Stimulated activated naive CD4-positive, alpha-beta T cell treated with Interleukin-2 at 50 U/mL for 16 hours (primary cell): ENCODE results near the gene FBRSL1.

ENCODE experiments used
- DNase-seq: peaks from one replicate; lab custom pipeline; 2025; lab: John Stamatoyannopoulos, UW

FBRSL1 gene

DNA sequence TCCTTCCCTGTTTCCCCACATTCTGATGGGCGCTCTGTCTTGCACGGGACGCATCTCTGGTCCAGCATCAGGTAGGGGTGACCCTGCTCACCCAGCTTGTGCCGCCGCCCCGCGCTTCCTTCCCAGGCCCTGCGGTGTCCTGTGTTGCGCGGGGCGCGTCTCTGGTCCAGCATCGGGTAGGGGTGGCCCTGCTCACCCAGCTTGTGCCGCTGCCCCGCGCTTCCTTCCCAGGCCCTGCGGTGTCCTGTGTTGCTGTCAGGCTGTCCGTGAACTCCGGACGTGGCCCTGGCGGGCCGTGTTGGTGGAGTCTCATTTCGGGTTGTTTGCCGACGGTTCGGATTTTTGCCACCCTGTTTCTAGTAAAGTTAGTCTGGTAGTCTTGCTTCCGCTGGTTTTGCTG, 6.8 kb downstream of the FBRSL1 start:
- DNase-seq: no peak

DNA sequence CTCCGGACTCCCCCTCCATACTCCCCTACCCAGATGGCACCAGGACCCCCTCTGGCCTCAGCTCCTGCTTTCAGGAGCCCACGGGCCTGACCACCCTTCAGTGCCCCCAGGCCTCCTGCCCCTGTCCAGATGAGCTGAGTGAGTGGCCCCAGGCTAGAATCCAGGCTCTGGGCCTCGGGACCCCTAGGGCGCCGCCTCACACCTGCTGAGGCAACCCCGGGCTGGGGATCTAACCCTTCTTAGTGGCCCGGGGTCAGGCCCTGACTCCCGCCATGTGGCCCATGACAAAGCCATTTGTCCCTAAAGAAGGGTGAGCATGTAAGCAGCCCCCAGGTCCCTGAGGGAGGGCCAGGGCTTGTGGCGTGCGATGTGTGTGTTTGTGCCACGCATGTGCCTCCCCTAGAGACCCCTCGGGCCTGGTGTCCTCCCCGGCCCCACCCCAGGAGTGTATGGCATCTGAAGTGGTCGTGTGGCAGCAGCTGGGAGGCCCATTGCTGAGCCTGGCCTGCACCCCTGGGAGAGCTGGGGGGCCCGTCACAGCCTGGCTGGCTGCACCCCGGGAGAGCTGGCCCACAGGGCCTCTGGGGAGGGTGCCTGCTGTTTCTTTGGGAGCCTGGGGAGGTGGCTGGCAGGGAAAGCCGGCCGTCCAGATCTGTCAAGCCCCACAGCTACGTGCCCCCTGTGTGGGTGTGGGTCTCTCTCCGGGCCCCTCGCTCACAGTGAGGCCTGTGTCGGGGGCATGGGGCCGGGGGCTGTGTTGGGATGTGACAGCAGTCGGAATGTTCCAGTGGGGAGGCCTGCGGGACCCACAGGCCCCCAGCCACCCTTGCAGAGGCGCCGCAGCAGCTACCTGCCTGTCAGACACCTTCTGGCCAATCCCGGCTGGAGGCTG, 7.8 kb downstream of the FBRSL1 start:
- no peak for DNase-seq

DNA sequence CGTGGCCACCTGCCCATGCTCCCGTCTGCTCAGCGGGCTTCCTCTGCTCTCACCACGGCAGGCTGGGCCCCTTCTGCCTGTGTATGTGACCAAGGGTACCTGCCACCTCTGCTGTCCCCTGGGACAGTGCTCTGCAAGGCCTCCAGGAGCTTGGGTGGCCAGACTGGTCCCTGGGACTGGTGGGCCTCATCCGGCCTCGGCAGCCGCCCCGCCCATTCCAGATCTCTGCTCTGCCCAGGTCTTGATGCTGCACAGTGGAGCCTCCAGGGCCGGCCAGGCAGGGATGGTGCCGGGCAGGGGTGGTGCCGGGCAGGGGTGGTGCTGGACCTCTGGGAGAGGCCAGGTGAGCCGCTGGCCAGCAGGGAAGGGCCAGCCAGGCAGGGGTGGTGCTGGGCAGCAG, 9.0 kb downstream of the FBRSL1 start:
- no peak for DNase-seq

DNA sequence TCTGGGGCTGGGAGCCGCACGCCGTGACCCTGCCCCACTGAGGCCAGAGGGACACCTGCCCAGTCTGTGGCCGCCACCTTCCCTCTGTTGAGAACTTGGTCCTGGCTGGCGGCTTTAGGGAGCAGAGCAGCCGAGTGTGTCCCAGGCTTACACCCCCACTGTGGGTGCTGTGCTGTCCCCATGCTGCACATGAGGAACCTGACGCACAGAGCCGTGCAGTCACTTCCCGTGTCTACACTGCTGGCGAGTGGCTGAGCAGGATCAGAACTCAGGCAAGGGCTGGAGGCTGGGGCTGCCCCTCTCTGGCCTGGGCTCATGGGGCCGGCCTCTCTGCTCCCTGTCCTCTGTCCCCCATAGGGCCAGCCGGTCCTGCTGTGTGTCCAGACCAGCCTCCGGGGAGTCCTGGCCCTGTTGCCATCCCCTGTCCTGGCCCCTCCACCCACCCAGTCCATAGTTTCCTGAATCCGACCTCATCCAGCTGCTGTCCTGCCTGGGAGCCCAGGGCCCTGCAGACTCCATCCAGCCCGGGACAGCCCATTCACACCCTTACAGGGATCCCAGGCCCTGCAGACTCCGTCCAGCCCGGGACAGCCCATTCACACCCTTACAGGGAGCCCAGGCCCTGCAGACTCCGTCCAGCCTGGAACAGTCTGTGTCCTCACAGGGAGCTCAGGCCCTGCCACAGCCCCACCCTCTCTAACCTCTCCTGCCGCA, 10.3 kb downstream of the FBRSL1 start:
- no peak for DNase-seq

DNA sequence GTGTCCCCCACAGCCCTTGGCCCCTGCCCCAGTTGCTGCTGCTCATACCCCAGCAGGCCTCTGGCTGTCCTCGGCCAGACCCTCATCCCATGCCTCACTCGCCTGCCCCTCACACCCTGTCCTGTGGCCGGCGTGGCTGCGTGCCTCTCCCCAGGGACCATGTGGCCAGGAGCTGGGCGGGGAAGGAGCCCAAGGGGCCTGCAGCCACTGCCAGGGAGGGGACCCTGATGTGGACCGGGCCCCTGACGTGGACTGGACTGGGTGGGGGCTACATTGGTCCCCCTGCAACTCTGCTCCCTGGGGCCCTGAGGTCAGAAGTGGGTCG, 10.9 kb downstream of the FBRSL1 start:
- DNase-seq: no peak

DNA sequence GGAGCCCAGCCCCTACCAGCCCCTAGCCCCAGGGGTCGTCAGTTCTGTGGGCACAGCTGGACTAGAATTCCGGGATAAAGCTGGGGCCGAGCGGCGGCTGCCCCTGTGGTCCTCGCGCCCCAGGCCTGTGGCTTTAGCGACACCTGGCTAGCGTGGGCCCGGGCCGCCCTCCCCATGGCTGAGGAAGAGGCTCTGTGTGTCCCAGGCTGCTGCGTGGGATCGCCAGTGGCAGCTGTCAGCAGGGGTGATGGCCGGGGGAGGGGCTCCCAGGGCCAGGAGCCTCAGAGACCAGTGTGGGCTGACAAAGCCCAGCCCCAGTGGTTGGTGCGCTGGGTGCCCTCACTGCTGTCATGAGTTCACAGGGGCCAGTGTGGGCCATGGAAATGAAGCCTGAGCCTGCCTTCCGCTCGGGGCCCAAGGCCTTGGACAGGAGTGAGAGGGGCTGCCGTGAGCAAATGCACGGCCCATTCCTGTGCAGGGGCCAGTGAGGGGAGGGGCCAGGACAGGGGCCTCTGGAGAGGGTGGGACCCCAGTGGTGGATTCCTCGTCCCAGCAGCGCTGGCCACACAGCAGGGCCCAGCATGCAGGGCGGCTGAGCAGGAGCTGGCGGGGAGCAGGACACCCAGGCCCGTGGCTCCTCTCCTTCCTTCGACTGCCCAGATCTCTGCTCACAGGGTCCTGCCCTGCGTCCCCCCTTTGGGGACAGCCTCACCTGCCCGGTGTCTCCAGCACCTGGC, 11.4 kb downstream of the FBRSL1 start:
- no peak for DNase-seq

DNA sequence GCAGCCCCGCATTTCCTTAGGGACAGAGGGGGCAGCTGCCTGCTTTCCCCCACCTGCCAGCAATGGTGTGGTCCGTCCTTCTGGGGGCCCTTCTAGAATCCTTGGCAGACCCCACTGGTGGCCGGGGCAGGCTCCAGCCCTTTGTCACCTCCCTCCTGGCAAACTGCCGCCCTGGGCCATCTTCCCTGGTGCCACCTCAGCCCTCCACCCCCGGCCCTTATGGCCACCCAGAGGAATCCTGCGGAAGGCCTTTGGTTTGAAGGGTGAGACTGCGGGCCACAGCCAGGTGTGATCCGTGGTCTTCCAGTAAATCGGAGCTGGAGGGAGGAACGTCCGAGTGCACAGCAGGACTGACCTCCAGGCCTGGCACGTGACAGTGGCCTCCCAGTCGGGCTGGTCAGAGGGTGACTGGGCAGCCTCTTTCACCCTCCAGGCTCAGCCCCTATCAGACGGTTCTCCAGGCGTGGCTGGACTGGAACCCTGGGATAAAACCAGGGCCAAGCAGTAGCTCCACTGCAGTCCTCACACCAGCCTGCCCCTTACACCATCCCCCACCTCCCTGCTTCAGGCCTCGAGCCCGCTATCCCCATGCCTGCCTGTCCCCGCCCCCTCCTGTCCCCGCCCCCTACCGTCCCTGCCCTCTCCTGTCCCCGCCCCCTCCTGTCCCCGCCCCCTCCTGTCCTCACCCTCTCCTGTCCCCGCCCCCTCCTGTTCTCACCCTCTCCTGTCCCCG, 12.4 kb downstream of the FBRSL1 start:
- no peak for DNase-seq

DNA sequence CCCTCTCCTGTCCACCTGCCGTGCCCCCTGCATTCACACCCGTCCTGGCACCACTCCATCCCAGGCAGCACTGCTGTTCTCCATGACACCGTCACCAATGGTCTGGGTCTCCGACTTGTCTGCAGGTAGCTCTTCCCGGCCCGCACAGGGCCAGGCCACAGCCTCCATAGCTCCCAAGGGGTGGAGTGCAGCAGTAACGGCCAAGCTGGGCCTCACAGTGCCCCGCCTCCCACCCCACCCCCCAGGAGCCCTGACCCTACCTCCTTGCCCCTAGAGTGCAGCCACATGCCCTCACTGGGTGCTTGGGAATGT, 12.9 kb downstream of the FBRSL1 start:
- DNase-seq: no peak

DNA sequence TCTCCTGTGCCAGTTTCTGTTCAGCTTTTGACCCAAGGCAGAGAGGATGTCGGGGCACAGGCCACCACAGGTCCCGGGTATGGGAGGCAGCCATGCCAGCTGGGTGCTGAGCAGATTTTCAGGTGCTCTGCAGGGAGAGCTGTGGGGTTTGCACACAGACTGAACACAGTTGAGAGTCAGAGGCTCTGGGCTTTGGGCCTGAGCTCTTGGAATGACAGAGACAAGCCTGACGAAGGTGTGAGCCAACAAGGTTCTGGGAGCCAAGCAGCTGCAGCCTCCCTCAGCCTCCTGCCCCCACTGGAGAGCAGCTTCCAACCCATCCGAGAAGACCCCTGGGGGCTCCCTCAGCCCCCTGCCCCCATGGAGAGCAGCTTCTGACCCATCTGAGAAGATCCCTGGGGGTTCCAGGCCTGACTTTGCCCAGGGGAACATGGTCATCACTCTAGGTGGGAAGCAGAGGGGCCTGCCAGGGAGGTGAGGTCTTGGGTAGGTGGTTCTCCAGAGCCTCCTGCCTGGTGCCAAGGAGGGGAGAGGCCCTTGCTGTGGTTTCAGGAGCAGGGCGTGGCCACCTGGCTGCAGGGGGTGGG, 13.8 kb downstream of the FBRSL1 start:
- no peak for DNase-seq

DNA sequence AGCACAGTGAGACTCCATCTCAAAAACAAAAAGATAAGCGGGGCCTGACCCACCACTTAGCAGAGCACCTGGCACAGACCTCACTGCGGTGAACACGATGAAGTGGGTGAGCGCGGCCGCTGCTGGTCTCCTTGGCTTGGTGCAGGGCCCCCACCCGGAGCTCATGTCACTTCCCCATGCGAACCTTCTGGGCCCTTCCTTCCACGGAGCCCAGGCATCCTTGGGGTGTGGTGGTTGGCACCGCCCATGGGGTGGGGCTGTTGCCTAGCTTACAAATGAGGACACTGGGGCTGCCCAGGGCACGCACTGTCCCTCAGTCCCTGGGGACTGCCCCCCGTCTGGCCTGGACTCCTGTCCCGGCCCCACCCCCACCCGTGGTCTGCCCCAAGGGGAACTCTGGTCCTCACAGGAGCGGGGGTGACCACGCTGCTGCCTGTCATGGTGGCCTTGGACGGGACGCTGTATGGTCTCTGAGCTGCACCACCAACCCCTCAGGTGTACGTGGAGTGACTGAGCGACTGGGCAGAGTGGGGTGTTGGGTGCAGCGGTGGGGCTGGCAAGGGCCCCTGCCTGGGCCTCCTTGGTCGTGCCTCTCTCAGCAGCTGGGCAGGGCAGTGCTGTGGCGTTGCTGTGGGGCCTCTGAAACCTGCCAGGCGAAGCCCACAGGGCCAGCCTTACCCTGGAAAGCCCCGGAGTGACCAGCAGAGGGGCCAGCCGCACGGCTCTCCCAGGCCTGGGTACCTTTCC, 15.3 kb downstream of the FBRSL1 start:
- no peak for DNase-seq

DNA sequence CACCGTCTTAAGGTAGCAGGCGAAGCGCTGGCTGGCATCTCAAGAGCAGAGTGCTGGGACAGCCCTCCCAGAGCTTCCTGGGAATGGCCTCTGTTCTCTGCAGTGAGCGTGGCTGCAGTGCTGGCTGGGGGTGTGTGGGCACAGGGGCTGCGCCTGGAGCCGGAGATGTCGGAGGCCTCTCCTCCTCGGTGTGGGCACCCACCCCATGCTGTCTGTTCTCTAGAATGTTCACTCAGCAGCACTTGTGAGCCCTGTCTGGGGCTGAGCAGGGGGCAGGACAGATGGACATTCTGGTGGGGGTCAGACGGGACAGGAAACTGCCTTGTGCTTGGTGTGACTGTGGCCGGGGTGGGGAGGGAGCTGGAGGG, 15.9 kb downstream of the FBRSL1 start:
- DNase-seq: no peak

DNA sequence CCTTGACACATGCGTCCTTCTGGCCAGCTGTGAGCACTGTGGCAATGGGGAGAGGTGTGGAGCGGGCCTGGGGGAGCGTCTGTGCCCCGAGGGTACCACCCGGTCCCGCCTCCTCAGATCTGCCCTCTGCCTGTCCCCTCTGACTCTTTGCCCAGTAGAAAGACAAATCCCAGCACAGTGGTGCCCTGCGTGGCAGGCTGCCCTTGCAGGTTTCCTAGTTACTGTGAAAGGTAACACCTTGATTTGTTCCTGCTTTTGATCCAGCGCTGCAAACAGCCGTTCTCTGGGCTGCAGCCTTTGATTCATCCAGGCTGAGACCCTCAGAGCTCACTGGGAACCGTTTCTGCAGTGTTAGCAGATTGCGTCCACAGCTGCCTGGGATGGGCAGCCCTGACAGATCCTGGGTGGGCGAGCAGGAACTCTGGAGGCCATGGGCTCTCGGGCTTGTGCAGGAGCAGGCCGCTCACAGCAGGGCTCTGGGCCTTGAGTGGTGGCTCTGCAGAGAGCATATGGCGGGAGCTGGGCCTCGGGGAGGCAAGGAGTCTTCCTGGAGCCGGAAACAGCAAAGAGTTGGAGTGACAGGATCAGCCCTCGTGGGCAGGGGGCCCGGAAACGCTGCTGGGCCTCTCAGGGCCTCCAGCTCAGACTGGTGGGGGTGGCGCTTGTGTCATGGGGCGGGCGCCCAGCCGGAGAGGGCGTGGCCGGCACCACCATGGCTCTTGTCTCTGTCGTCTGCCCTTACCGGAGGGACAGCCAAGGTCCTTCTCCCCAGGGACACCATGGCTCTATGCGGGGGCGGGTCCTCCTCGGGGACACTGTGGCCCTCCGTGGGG, 16.6 kb downstream of the FBRSL1 start:
- DNase-seq: peak; percentile 43

DNA sequence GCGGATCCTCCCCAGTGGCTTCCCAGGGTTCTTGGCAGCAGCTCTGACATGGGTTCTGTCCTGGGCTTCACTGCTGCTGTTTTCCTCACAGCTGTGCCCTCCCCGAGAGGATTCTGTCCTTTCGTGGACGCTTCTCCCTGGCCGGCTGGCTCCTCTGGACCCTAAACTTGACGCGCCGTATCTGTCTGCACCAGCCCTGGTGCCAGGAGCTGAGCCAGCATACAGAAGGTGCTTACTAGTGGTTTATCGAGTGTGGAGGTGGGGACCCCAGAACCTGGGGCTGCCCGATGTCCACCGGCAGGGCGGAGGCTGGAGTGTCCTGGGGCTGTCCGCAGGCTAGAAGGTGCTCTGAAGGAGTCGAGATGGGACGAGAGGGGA, 17.2 kb downstream of the FBRSL1 start:
- DNase-seq: no peak

DNA sequence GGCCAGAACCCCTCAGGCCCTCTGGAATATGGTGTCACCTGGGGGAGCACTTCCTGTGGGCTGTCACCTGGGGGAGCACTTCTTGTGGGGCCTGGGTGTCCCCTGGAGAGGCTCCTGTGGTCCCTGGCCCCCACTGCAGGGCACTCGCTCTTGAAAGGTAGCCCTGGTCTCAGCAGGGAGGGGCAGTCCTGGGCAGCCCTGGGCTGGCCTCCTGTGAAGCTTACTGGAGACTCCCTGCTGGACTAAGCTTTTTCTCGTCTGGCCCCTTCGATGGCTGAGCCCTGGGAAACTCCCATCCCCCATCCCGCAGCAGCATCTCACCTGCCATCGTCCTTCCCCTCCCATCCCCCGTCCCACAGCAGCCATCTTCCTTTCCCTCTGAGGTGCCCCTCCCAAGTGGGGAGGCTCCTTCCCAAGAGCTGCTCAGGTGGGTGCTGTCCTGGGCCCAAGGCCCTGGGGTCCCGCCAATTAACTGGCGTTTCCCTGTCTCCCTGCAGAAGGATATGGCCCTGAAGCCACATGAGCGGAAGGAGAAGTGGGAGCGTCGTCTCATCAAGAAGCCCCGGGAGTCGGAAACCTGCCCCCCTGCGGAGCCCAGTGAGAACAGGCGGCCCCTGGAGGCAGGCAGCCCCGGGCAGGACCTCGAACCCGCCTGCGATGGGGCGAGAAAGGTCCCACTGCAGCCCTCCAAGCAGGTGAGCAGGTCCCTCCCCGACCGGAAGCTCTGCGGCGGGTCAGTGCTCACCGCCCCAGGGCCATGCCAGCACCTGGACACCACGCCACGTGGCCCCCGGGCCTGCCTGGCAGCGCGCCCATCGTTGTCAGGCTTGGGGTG, 17.9 kb downstream of the FBRSL1 start:
- no peak for DNase-seq

DNA sequence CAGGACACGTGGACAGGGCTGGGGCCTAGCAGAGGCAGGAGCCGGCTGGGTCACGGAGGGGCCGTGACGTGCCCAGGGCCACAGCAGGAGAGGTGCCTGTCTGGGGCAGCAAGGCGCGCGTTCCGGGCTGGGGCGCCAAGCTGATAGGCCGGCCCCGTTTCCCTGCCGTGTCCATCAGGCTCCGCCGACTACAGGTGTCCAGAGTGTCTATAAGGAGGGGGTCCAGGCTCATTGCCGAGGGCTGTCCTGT, 18.5 kb downstream of the FBRSL1 start:
- no peak for DNase-seq

DNA sequence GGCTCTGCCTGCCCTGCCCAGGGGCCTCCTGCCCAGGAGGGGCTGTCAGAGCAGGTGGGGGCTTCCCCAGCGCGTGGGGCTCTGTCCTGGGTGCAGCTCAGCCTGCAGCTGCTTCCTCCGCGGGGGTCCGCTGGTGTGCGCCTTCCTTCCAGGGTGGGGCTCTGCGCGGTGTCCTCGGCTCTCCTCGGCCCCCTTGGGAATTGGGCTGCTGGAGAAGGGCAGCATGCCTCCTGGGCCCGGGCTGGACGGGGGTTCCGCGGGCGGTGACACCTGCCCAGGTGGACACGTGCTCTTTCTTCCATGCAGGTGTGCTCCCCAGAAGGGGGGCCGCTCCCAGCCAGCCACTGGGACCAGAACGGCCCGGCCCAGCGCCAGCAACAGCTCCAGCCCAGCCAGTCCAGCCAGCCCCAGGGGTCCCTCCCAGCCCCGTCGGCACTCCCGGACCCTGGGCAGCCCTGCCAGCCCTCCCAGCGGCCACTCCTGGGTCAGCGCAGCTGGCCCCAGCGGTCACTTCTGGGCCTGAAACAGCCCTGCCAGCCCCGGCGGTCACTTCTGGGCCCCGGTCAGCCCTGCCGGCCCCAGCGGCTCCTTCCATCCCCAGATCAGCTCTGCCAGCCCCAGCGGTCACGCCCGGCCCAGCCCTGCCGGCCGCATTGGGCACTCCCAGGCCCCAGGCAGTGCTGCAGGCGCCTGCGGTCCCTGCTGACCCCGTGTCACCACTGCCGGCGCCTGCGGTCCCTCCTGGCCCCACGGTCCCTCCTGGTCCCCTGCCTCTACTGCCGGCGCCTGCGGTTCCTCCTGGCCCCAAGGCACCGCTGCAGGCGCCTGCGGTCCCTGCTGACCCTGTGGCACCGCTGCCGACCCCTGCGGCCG, 19.1 kb downstream of the FBRSL1 start:
- DNase-seq: no peak

DNA sequence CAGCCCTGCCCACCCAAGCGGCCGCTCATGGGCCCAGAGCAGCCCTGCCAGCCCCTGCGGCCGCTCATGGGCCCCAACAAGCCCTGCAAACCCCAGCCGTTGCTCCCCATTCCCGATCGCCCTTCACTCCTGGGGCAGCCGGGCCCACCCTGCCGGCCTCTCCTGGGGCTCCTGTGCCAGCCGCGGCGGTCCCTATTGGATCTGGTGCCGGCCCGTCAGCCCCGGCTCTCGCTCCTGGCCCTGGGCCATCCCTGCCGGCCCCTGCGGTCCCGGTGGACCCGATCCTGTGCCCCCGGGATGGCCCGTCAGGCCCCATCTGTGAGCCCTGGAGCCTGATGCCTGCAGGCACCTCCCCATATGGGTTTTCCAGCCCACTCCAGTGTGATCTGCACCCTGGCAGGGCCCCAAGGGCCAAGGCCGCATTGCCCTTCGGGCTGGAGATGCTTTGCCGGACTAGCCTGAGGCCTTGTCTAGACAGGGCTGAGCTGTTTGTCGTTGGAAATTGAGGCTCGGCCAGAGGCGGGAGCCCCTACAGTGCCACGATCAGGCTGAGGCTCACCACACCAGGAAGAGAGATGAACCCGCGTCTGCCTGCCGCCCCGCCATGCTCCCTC, 20.3 kb downstream of the FBRSL1 start:
- DNase-seq: no peak

DNA sequence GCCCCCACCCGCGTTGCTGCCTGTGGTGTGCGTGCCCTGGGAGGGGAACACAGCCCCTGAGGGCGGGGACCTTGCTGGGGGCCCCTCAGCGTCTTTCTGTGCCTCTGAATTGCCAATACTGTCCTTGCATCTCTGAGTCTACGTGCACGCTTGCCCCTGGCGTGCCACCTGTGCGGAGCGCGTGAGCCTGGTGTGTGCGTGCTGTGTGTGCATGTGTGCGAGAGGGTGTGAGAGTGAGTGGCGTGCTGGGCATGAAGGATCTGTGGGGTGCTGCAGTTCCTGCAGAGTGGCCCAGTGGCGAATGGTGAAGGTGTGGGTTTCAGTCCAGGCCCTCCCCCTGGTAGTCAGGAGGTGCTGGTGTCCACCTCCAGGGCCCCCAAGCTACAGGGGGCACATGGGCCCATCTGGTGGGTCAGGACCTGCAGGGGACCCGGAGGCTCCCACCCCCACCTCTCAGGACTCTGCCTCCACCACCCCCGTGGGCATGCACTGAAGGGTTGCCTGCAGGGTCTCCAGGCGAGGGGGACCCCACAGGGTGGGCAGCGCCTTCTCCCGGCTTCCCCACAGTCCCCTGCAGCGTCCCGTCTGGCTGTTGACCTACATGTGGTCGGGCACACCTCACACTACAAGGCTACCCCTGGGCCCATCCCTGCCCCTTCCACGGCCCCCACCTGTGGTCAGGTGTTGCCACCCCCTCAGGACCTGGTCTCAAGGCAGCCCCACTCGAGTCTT, 21.0 kb downstream of the FBRSL1 start:
- no peak for DNase-seq
